IMR-90 (cell line): Measurements from ENCODE around the gene TMCC1. TPM values are rescaled to one million over a fixed set of nuclear protein-coding genes. Genes with fewer than 3 reads are reported as not detected.

Experiments
- ATAC-seq: fragments of 200-7000 bp; cut with Tn5 transposase; 2 replicates; pipeline ENCODE4 v1.9.1; 2020; ENCODE audit warnings: low read depth, mild to moderate bottlenecking, moderate library complexity
- BruUV-seq: library from RNA; stranded (reverse); fragments of 400-500 nt; replicated peaks from 2 replicates; lab custom pipeline; 2021; lab: Mats Ljungman, UMichigan
- CTCF ChIA-PET: fragments of 300-600 bp; formaldehyde crosslinking; extraction: SDS; loops from one replicate; lab custom pipeline; 2021; ENCODE audit warnings: antibody characterized with exemption; lab: Yijun Ruan, JAX
- POLR2A ChIA-PET: fragments of 300-600 bp; sonication (Branson Sonifier 250); formaldehyde crosslinking; loops from one replicate; lab custom pipeline; 2022; ENCODE audit warnings: antibody characterized with exemption; ENCODE audit not compliant: unreplicated experiment; lab: Charles Lee
- DNase-seq: peaks from one replicate; pipeline ENCODE4 v3.0.0; 2013
- H2AFZ ChIP-seq: replicated peaks from 2 replicates; pipeline ENCODE3; 2013; ENCODE audit warnings: low read length, mild to moderate bottlenecking; ENCODE audit not compliant: poor library complexity
- H2AK5ac ChIP-seq: 2 replicates; pipeline ENCODE4 v1.6.1; 2013; ENCODE audit warnings: low read depth, low read length, inconsistent platforms
- H2AK9ac ChIP-seq: replicated peaks from 2 replicates; pipeline ENCODE3; 2013; ENCODE audit warnings: mild to moderate bottlenecking, low read depth, low read length, moderate library complexity; ENCODE audit not compliant: poor library complexity
- H2BK120ac ChIP-seq: 2 replicates; pipeline ENCODE4 v1.6.1; 2013; ENCODE audit warnings: low read depth, low read length, inconsistent platforms
- H2BK15ac ChIP-seq: 3 replicates; pipeline ENCODE4 v1.6.1; 2013; ENCODE audit warnings: low read depth, low read length, inconsistent platforms
- H2BK20ac ChIP-seq: 2 replicates; pipeline ENCODE4 v1.6.1; 2013; ENCODE audit warnings: low read depth, mild to moderate bottlenecking, inconsistent platforms, low read length, moderate library complexity
- H2BK5ac ChIP-seq: 2 replicates; pipeline ENCODE4 v1.6.1; 2013; ENCODE audit warnings: mild to moderate bottlenecking, low read depth, low read length, inconsistent platforms; ENCODE audit not compliant: poor library complexity, severe bottlenecking
- H3K14ac ChIP-seq: replicated peaks from 2 replicates; pipeline ENCODE4 v1.6.1; 2013; ENCODE audit warnings: low read depth, low read length, inconsistent platforms
- H3K18ac ChIP-seq: 2 replicates; pipeline ENCODE4 v1.6.1; 2013; ENCODE audit warnings: low read depth, low read length, control low read depth
- H3K23ac ChIP-seq: 2 replicates; pipeline ENCODE4 v1.6.1; 2013; ENCODE audit warnings: low read depth, low read length, inconsistent platforms
- H3K27ac ChIP-seq: 2 replicates; pipeline ENCODE4 v1.5.1; 2013; ENCODE audit warnings: mild to moderate bottlenecking, control low read depth, low read length; ENCODE audit not compliant: insufficient read depth
- H3K27me3 ChIP-seq: 2 replicates; pipeline ENCODE4 v1.6.1; 2013; ENCODE audit warnings: low read length; ENCODE audit not compliant: control insufficient read depth, insufficient read depth
- H3K36me3 ChIP-seq: 2 replicates; pipeline ENCODE4 v1.6.1; 2013; ENCODE audit warnings: low read length, mixed read lengths; ENCODE audit not compliant: control insufficient read depth, insufficient read depth
- H3K4ac ChIP-seq: 2 replicates; pipeline ENCODE4 v1.6.1; 2013; ENCODE audit warnings: low read depth, low read length, inconsistent platforms
- H3K4me1 ChIP-seq: 2 replicates; pipeline ENCODE4 v1.6.1; 2013; ENCODE audit warnings: low read length, mixed read lengths; ENCODE audit not compliant: control insufficient read depth, insufficient read depth
- H3K4me2 ChIP-seq: 2 replicates; pipeline ENCODE4 v1.6.1; 2013; ENCODE audit warnings: low read depth, mild to moderate bottlenecking, control low read depth, low read length, moderate library complexity
- H3K4me3 ChIP-seq: 2 replicates; pipeline ENCODE4 v1.5.1; 2013; ENCODE audit warnings: low read depth, mild to moderate bottlenecking, control low read depth, low read length, moderate library complexity; ENCODE audit not compliant: insufficient read depth
- H3K56ac ChIP-seq: 2 replicates; pipeline ENCODE4 v1.6.1; 2013; ENCODE audit warnings: low read length, inconsistent platforms; ENCODE audit not compliant: insufficient read depth; ENCODE audit errors: extremely low read depth
- H3K79me1 ChIP-seq, 2 experiments: 2 replicates each; pipeline ENCODE4 v1.6.1; 2013; ENCODE audit warnings: low read length in 2 of 2, inconsistent platforms in 1 of 2, low read depth in 1 of 2
- H3K9ac ChIP-seq: 2 replicates; pipeline ENCODE4 v1.6.1; 2013; ENCODE audit warnings: low read depth, low read length, control low read depth
- H3K9me1 ChIP-seq: 2 replicates; pipeline ENCODE4 v1.6.1; 2013; ENCODE audit warnings: low read length, inconsistent platforms; ENCODE audit not compliant: insufficient read depth
- H3K9me3 ChIP-seq: 2 replicates; pipeline ENCODE4 v1.6.1; 2013; ENCODE audit warnings: low read length; ENCODE audit not compliant: control insufficient read depth, insufficient read depth
- H4K20me1 ChIP-seq: 2 replicates; pipeline ENCODE4 v1.6.1; 2013; ENCODE audit warnings: low read length, inconsistent platforms; ENCODE audit not compliant: insufficient read depth
- H4K5ac ChIP-seq: 2 replicates; pipeline ENCODE4 v1.6.1; 2013; ENCODE audit warnings: mild to moderate bottlenecking, low read depth, low read length, control low read depth
- H4K8ac ChIP-seq, 2 experiments: 2 replicates each; pipeline ENCODE4 v1.6.1; 2013; ENCODE audit warnings: low read depth in 2 of 2, low read length in 2 of 2, control low read depth in 1 of 2, inconsistent platforms in 1 of 2
- H4K91ac ChIP-seq: 2 replicates; pipeline ENCODE4 v1.6.1; 2013; ENCODE audit warnings: low read depth, low read length, inconsistent platforms; ENCODE audit not compliant: insufficient read depth
- CTCF ChIP-seq: conservative IDR thresholded peaks from 2 replicates; pipeline ENCODE4 v1.5.1; 2012; ENCODE audit warnings: mild to moderate bottlenecking, low read depth, low read length, improper control_type of control experiment
- NFE2L2 ChIP-seq: fragments of 150-350 bp; IDR thresholded peaks from 2 replicates; pipeline ENCODE4 v1.6.1; 2016; ENCODE audit warnings: low read depth, mild to moderate bottlenecking, low read length
- RAD21 ChIP-seq: IDR thresholded peaks from 2 replicates; pipeline ENCODE4 v1.6.1; 2012; ENCODE audit warnings: low read length, improper control_type of control experiment
- RCOR1 ChIP-seq: IDR thresholded peaks from 2 replicates; pipeline ENCODE4 v1.6.1; 2012; ENCODE audit warnings: mild to moderate bottlenecking, low read length, improper control_type of control experiment; ENCODE audit not compliant: insufficient replicate concordance
- USF2 ChIP-seq: fragments of 150-350 bp; IDR thresholded peaks from 2 replicates; pipeline ENCODE4 v1.6.1; 2017; ENCODE audit warnings: mild to moderate bottlenecking, antibody characterized with exemption, low read length, low read depth
- WGBS, 2 experiments: methylation state at CpG; one replicate each; pipeline versions ENCODE4 v1.1.5 to v1.1.7; 2013; ENCODE audit warnings: missing lambda C conversion rate in 2 of 2; ENCODE audit not compliant: insufficient read length in 1 of 2; ENCODE audit errors: extremely low coverage in 2 of 2; 5-methylcytosine and 5-hydroxymethylcytosine counted together
- dilution Hi-C: fragments of 300-500 bp; cut with HindIII; formaldehyde crosslinking; loops from one replicate; pipeline ENCODE4 v1.14.3; 2018; ENCODE audit warnings: low sequenced_read_pairs; ENCODE audit not compliant: unreplicated experiment
- in situ Hi-C: fragments of 300-500 bp; cut with MboI; formaldehyde crosslinking; loops from 3 replicates; pipeline ENCODE4 v1.14.3; 2019; ENCODE audit warnings: low sequenced_read_pairs, inconsistent platforms, mixed read lengths
- intact Hi-C: fragments of 100-400 bp; cut with micrococcal nuclease; formaldehyde crosslinking; loops from 2 replicates; pipeline ENCODE4 v1.10.0; 2022
- polyA plus RNA-seq, 3 experiments: library from polyadenylated mRNA; depleted of rRNA; stranded (reverse); fragments of >200 nt; gene quantifications; 2 replicates each; pipeline ENCODE4 v1.2.3, GENCODE V29; 2012; ENCODE audit warnings: low replicate concordance in 1 of 3
- total RNA-seq: library from RNA; depleted of rRNA; stranded (reverse); fragments of >200 nt; gene quantifications from 2 replicates; pipeline ENCODE4 v1.2.3, GENCODE V29; 2012

The TMCC1 gene
- total and polyA plus RNA-seq, 2 of the 4 experiments (the other 2 are of a cell fraction), result 5.0 to 7.3 TPM

GRCh38 chr3:129936757-129937156 lies 43.2 kb upstream of the TMCC1 start:
- ChIA-PET POLR2A (no interaction called here), CTCF (no interaction called here)
- no peak overlapping the region for H3K14ac ChIP-seq
- peak; percentile 28 for DNase-seq
- no peak overlapping the region for H2AK5ac ChIP-seq
- H3K9ac ChIP-seq, result no peak overlapping the region
- no peaks in the 10 kb centered on the region for H3K36me3 ChIP-seq
- peaks cover 26% of the 10 kb centered on the region for H3K27me3 ChIP-seq
- H3K27ac ChIP-seq, result no peak overlapping the region
- ATAC-seq, result no peak; the same call in 1 of the 2 replicates
- H3K56ac ChIP-seq, result no peak overlapping the region
- no peak overlapping the region for H2AK9ac ChIP-seq
- H4K91ac ChIP-seq, result no peak overlapping the region
- no peak overlapping the region for H3K18ac ChIP-seq
- peak overlapping the region; percentile 59; the same call in 1 of the 2 replicates for H3K4me2 ChIP-seq
- no peak overlapping the region for H2BK15ac ChIP-seq
- H3K79me1 ChIP-seq, result no peaks in the 10 kb centered on the region
- no peak overlapping the region for H2BK120ac ChIP-seq
- peak overlapping the region; percentile 34; the same call in 1 of the 2 replicates for H3K4me3 ChIP-seq
- TF ChIP-seq CTCF, result no peak
- no peak for TF ChIP-seq NFE2L2
- peak; percentile 68; the same call in 1 of the 2 replicates for TF ChIP-seq USF2
- TF ChIP-seq RAD21, result no peak
- TF ChIP-seq RCOR1, result no peak
- H3K4ac ChIP-seq, result no peak overlapping the region
- BruUV-seq, result no TSS peak
- no peak overlapping the region for H2AFZ ChIP-seq
- H2BK20ac ChIP-seq, result no peak overlapping the region
- H4K20me1 ChIP-seq, result no peaks in the 10 kb centered on the region
- no peaks in the 10 kb centered on the region for H3K9me1 ChIP-seq
- H4K5ac ChIP-seq, result no peak overlapping the region
- no CpG with 5 or more reads among the region's 6 CpGs for WGBS, 2 experiments
- H3K23ac ChIP-seq, result no peak overlapping the region
- 0 out of 2 replicates have a peak, but pooled peaks cover 2% of the 10 kb centered on the region for H3K4me1 ChIP-seq
- in situ Hi-C loops, result loop anchor here (10.0 kb wide), 1 partner anchor 282 kb away; no protein-coding TSS in a partner anchor
- intact Hi-C loops, result no loop called here
- dilution Hi-C loops, result no loop called here
- no peak overlapping the region for H4K8ac ChIP-seq
- H2BK5ac ChIP-seq, result no peak overlapping the region
- no peaks in the 10 kb centered on the region; the same call in 1 of the 2 replicates for H3K9me3 ChIP-seq
